OCI-LY3 (cell line): ENCODE results near the gene REEP1.

ENCODE experiments used
- H2AFZ ChIP-seq: fragments of 200-600, 300-600 bp; shearing (Covaris generic); 2 replicates; pipeline ENCODE4 v1.6.0; 2014; ENCODE audit warnings: antibody characterized with exemption, low read depth, low read length
- H3K27ac ChIP-seq: fragments of 200-600, 300-600 bp; sonication (generic); 2 replicates; pipeline ENCODE4 v1.5.1; 2014; ENCODE audit warnings: mild to moderate bottlenecking, low read length, moderate library complexity, mixed read lengths
- H3K27me3 ChIP-seq: fragments of 200-600, 300-600 bp; sonication (generic); 2 replicates; pipeline ENCODE4 v1.6.1; 2014; ENCODE audit warnings: low read depth, low read length, mixed read lengths
- H3K36me3 ChIP-seq: fragments of 200-600, 300-600 bp; sonication (generic); replicated peaks from 2 replicates; pipeline ENCODE3; 2014; ENCODE audit warnings: low read depth, low read length, mixed read lengths
- H3K4me1 ChIP-seq: fragments of 300-600, 200-600 bp; sonication (generic); 2 replicates; pipeline ENCODE4 v1.6.1; 2014; ENCODE audit warnings: low read length, mixed read lengths
- H3K4me2 ChIP-seq: fragments of 200-600, 300-600 bp; sonication (generic); 2 replicates; pipeline ENCODE4 v1.6.1; 2014; ENCODE audit warnings: low read length, mixed read lengths
- H3K4me3 ChIP-seq: fragments of 300-600, 200-600 bp; sonication (generic); 2 replicates; pipeline ENCODE4 v1.5.1; 2014; ENCODE audit warnings: antibody characterized with exemption, mild to moderate bottlenecking, low read length, moderate library complexity
- H3K79me2 ChIP-seq: fragments of 300-600, 200-600 bp; shearing (Covaris generic); 2 replicates; pipeline ENCODE4 v1.6.1; 2014; ENCODE audit warnings: mild to moderate bottlenecking, low read length, mixed read lengths
- H3K9ac ChIP-seq: fragments of 300-600, 200-600 bp; shearing (Covaris generic); 2 replicates; pipeline ENCODE4 v1.6.0; 2014; ENCODE audit warnings: mild to moderate bottlenecking, low read length, moderate library complexity
- H3K9me3 ChIP-seq: fragments of 200-600, 300-600 bp; shearing (Covaris generic); 2 replicates; pipeline ENCODE4 v1.6.1; 2014; ENCODE audit warnings: low read length, mixed read lengths; ENCODE audit not compliant: insufficient read depth
- H4K20me1 ChIP-seq: fragments of 200-600, 300-600 bp; sonication (generic); 2 replicates; pipeline ENCODE4 v1.6.1; 2016; ENCODE audit warnings: low read length, mixed read lengths; ENCODE audit not compliant: insufficient read depth
- CTCF ChIP-seq: fragments of 200-600, 300-600 bp; sonication (generic); IDR thresholded peaks from 2 replicates; pipeline ENCODE4 v1.5.1; 2014; ENCODE audit warnings: antibody characterized with exemption, low read length, low read depth
- EZH2phosphoT487 ChIP-seq: fragments of 200-600 bp; shearing (Covaris generic); IDR thresholded peaks from 2 replicates; pipeline ENCODE4 v1.6.1; 2018; ENCODE audit warnings: antibody characterized with exemption, mixed run types, low read depth

Gene REEP1

GRCh38 chr2:86366651-86367498 is 29.4 kb upstream of the REEP1 start:
- Histone ChIP-seq H2AFZ (no peak overlapping the region), H3K9me3 (no peaks in the 10 kb centered on the region), H3K27ac (no peak overlapping the region), H3K4me3 (no peak overlapping the region), H3K27me3 (no peaks in the 10 kb centered on the region), H3K9ac (no peak overlapping the region), H3K79me2 (no peaks in the 10 kb centered on the region), H3K4me1 (peaks cover 4% of the 10 kb centered on the region), H3K4me2 (no peak overlapping the region), H4K20me1 (no peaks in the 10 kb centered on the region), H3K36me3 (no peaks in the 10 kb centered on the region)
- TF ChIP-seq EZH2phosphoT487: no peak

- H3K9me3 ChIP-seq: no peaks in the 10 kb centered on the region
- no peaks in the 10 kb centered on the region for H3K36me3 ChIP-seq
- H3K4me2 ChIP-seq: no peak overlapping the region
- H3K4me1 ChIP-seq: peaks cover 4% of the 10 kb centered on the region
- H3K79me2 ChIP-seq: no peaks in the 10 kb centered on the region
- no peak overlapping the region for H3K4me3 ChIP-seq
- no peaks in the 10 kb centered on the region for H4K20me1 ChIP-seq
- no peak overlapping the region for H3K9ac ChIP-seq
- H3K27me3 ChIP-seq: no peaks in the 10 kb centered on the region
- no peak for TF ChIP-seq CTCF
- no peak for TF ChIP-seq EZH2phosphoT487
- H3K27ac ChIP-seq: no peak overlapping the region
- no peak overlapping the region for H2AFZ ChIP-seq
Measured at GRCh38 chr2:86364894-86365293, 27.5 kb upstream of the REEP1 start.

- Histone ChIP-seq H3K4me3 (no peak overlapping the region), H3K36me3 (no peaks in the 10 kb centered on the region), H3K79me2 (no peaks in the 10 kb centered on the region), H3K27me3 (no peaks in the 10 kb centered on the region), H3K4me1 (peaks cover 10% of the 10 kb centered on the region), H3K27ac (no peak overlapping the region), H3K9ac (no peak overlapping the region), H2AFZ (no peak overlapping the region), H4K20me1 (no peaks in the 10 kb centered on the region), H3K9me3 (no peaks in the 10 kb centered on the region), H3K4me2 (no peak overlapping the region)
- TF ChIP-seq CTCF: no peak
- no peak for TF ChIP-seq EZH2phosphoT487
Measured at GRCh38 chr2:86360776-86361175, 23.4 kb upstream of the REEP1 start.

- Histone ChIP-seq H3K4me2 (peak overlapping the region; percentile 58), H3K9ac (no peak overlapping the region), H3K27me3 (no peaks in the 10 kb centered on the region), H4K20me1 (no peaks in the 10 kb centered on the region), H3K4me1 (peaks cover 10% of the 10 kb centered on the region), H3K27ac (no peak overlapping the region), H3K79me2 (no peaks in the 10 kb centered on the region), H3K36me3 (no peaks in the 10 kb centered on the region), H3K9me3 (no peaks in the 10 kb centered on the region), H2AFZ (peak overlapping the region; percentile 62; the same call in 1 of the 2 replicates), H3K4me3 (no peak overlapping the region)
- TF ChIP-seq EZH2phosphoT487 (no peak), CTCF (no peak)
Measured at GRCh38 chr2:86358957-86359356, 21.5 kb upstream of the REEP1 start.
